GM19099 (cell line): ENCODE measurements around the gene IFT43.

Experiments used
- POLR2A ChIP-seq: IDR thresholded peaks from 3 replicates; pipeline ENCODE4 v1.6.1; 2011; ENCODE audit warnings: low read depth; ENCODE audit not compliant: insufficient read length; ENCODE audit errors: extremely low read depth

IFT43 gene

DNA sequence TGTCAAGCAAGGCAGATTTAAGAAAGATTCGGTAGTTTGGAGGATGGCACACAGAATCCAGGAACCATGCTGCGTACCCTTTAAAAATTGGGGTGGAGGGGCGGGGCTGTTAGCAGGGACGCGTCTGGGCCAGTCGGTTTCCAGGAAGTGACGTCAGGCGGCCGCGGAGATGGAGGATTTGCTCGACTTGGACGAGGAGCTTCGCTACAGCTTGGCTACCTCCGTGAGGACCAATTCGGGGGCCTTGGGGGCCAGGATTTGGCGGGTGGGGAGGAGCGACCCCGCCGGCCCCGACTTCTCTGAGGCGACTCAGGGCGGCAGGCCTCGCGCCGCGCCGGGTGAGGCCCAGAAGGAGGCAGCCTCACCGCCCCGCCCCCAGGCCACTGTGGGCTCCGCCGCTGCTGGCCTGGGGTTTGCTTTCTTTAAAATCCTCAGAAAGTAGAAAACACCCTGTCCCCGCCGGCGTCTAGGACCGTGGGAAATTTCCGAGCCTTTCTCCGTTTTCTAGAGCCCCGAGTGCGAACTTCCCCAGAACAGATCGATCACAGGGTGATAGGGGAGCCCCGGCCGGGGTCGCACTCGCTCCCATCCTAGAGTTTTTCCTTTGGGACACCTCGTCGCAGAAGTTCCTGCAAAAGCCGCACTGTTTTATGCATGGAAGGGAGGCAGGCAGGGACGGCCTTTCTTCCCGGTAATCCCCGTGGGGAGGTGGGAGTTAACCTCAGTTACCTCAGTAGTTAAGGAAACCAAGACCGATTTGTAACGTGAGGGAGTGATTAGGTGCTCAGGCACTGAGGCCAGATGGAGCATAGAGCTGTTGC is at the start of gene IFT43:
Gene IFT43, plus strand, starts transcription at position 146 of the 821 bp plus-strand sequence. Its CDS starts 24 bp downstream, at position 170.
- no peak for TF ChIP-seq POLR2A

DNA sequence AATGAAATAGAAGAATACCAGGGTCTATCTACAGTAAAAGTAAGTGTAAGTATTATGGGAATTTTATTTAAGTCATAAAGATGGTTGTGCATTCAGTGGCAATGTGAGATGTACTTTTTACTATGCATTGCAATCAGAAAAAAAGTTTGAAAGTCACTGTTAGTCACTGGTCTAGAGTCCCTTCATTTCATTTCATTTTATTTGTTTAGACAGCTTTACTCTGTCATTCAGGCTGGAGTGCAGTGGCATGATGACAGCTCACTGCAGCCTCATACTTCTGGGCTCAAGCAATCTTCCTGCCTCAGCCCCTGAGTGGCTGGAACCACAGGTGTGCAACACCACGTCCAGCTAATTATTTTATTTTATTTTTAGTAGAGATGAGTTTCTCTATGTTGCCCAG is 46.4 kb upstream of the IFT43 start:
- TF ChIP-seq POLR2A = no peak

DNA sequence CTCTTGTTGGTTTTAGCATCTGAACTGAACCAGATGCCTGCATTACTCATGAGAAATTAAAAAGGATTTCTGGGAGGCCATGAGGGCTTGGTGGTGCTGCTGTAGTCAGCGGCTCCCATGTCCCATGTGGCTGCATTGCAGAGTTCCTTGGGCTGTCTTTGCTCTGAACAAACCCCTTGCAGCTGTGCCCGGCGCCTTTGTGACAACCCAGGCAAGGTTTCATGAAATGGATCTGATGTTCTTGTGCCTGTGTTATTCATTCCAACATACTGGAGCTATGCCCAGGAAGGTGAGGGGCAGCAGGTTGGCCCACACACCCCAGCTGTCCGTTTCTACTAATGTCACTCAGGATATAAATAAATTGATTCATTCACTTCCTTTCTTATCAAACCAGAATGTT is 44.5 kb upstream of the IFT43 start:
- no peak for TF ChIP-seq POLR2A

DNA sequence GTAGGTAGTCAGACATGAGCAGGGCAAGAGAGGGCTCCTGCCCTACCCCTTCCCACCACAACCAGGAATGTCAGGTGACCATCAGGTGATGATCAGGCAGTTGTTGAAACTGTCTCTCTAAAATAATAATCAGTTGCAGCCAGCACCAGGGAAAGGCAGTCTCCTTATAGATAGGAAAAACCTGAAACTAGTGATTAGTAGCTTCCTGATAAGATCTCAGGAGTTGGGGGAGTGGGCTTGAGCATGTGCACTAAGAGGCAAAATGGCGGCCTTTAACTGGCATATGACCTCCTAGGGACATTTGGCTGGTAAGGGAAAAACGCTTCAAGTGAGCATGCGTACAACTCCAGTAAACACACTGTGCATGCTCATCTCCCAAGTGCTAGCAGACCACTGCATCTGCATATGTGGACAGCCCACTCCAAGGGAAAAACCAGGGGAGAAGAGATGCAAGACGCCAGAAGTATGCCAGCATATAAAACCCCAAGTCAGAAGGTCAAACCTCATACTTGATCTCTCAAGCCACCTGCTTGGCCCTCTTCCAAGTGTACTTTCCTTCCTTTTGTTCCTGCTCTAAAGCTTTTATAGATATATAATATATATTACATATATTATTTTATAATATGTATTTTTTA is 40.8 kb upstream of the IFT43 start:
- no peak for TF ChIP-seq POLR2A

DNA sequence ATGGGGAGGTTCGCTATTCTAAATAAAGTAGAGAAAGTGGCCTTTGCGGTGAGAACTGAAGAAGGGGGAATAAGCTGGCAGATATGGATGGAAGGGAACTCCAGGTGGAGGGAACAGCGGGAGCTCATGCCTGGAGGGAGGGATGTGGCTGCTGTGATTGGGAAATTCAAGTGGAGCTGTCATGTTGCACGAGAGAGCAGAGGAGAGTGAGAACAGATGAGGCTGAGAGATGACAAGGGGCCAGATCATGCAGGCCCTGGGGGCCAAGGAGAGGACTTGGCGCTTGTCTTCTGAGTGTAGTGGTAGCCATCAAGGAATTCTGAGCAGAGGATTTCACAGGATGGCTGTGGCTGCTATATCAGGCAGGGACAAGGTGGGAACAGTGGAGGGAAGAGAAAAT is 38.8 kb upstream of the IFT43 start:
- TF ChIP-seq POLR2A = no peak

DNA sequence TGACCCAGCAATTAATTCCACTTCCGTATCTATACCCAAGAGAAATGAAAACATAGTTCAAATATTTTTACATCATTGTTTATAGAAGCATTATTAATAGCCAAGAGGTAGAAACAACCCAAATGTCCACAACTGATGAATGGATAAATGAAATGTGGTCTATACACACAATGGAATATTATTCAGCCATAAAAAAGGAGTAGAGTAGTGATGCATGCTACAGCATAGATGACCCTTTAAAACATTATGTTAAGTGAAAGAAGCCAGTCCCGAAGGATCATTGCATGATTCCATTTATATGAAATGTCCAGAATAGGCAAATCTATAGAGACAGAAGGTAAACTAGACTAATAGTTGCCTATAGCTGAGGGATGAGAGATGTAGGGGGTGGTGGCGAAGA is 33.1 kb upstream of the IFT43 start:
- no peak for TF ChIP-seq POLR2A

DNA sequence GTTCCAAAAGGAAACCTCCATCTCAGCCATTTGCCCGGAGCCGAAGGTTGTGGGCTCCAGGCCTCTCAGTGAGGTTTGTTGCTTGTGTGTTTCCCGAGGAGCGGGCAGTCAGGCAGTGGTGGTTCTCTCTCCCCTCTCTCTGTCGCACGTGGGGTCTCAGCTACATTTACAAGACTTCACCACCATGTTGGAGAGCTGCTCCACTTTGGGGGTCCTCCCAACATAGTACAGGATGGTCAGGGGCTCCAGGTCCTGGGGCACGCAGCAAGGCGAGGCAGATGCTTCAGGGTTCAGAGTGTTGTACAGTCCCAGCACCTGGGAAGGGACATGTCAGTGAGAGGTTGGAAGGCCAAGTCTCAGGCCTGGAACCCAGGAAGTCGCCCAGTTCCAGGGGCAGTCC is 26.5 kb upstream of the IFT43 start:
- no peak for TF ChIP-seq POLR2A

DNA sequence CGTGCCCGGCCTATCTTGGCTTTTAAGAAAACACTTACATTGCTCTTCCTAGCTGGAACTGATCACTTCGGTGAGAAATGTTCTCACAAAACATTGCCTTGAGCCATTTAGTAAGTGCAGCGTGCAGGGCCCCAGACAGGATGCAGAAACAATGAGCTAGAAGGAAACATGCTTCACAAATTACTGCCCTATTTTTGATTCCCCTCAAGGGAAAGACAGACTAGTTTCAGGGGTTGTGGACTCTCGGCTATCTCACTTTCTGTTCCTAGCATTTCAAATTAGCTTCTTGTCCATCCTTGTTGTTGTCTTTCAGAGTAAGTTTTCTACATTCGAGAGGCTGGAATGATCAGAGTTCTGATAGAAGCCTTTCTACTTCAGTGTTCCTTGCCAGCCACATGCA is 25.3 kb upstream of the IFT43 start:
- no peak for TF ChIP-seq POLR2A

DNA sequence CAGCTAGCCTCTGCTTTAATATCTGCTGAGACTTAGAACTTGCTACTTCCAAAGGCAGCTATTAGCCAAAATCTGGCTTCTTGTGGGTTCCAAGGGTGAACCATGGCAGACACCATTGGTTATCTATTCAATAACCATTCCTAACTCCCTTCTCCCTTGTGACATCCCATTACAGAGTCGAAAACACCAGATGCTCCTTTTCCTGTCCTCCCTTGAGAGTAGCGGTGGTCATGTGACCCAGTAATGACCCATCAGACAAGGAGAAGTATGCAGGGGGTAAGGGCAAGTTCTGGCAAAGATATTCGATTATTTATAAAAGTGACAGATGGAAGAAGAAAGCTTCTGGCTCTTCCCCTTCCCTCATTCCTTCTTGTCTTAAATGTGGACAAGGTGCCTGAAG is 23.9 kb upstream of the IFT43 start:
- no peak for TF ChIP-seq POLR2A

DNA sequence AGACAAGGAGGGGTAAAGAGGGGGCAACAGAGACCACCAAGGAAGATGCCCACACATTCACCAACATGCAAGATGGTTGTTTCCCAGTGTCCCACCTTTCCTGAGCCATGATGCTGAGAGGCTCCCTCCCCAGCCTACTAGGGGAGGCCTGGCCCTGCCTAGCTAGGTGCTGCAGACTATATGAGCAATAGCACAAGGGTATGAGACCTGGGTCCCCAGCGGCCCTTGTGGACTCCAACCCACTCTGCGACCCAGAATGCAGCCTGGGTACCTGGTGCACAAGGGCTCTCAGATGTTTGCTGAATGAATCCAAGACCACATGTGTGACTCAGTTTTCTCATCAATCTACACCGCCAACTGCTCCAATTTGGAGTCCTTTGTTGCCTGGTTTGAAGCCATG is 17.7 kb upstream of the IFT43 start:
- no peak for TF ChIP-seq POLR2A

DNA sequence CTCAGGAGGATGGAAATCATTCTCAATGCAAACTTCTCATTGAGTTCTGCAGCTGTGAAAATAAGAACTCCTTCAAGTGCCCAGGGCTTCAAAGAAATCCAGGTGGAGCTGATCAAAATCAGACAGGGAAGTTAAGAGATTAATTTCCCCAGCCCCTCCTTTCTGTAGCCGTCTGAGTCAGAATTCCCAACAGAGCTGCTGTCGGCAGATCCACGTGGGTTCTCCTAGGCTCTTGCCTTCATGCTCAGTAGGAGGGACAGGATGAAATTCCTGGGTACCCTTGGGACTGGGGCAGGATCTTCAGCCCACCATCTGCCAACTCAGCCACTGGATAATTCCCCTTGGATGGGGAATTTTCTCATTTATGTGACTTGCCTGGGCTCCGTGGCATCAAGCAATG is 17.1 kb upstream of the IFT43 start:
- no peak for TF ChIP-seq POLR2A

DNA sequence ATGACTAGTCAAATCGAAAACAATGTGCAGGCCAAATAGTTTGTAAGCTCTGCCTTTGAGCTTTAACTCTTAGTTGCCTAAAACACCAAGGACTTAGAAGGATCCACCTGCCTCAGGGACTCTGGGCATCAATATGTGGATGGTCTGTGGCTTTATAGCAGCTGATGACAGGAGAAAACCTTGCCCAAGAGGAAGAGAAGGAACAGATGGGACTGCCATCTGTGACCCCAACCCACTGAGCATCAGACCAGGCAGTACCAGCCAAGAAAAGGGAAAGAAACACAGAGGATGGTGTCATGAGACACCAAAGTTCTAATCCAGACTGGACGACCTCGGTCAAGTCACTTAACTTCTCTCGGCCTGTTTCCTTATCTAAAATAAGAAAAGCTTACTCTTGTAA is 16.4 kb upstream of the IFT43 start:
- TF ChIP-seq POLR2A = no peak

DNA sequence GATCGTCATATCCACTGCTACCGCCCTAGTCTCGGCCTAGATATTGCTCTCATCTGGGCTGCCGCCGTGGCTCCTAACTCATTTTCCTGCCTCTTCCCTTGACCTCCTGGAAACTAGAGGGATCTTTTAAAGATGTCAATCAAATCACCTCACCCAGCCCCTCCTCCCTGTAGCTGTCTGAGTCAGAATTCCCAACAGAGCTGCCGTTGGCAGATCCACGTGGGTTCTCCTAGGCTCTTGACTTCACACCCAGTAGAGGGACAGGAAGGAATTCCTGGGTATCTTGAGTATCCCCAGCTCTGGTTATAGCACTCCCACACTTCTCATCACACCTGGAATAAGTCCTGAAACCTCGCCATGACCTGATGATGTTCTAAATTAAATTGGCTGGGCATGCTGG is 15.7 kb upstream of the IFT43 start:
- TF ChIP-seq POLR2A = no peak

DNA sequence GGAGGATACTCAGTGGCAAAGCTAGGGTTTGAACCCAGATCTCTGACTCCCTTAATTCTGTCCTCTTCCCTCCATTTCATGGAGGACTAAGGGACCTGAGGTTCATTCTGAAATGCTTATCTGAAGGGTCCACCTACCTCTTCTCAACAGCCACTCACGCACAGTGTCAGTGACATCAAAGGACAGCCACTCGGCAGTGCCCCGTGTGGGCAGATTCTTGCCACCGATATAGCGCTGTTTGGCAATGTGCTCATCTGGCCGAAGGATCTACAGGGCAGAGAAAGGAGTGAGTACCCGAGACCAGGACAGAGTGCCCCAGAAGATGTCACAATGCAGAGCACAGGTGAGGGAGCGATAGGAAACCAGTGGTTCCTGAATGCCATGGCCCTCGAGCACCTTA is 14.6 kb upstream of the IFT43 start:
- TF ChIP-seq POLR2A = no peak

DNA sequence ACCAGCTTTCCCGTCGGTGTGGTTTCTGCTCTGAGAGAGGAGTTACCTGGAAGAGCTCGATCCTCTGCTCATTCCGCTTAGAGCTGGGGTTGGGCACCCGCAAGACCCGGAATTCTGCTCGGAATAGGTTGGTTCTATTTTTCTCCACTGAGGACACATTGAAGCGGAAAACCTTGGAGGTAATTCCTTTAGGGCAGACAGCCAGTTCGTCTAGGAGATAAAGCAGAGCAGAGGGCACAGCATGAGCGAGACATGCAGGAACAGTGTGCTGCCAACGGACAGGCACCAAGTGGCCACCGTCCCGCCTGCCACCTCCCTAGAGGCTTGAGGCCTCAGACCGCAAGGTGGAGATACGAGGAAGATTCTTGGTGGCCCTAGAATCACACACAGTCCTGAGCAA is 14.1 kb upstream of the IFT43 start:
- TF ChIP-seq POLR2A = no peak

DNA sequence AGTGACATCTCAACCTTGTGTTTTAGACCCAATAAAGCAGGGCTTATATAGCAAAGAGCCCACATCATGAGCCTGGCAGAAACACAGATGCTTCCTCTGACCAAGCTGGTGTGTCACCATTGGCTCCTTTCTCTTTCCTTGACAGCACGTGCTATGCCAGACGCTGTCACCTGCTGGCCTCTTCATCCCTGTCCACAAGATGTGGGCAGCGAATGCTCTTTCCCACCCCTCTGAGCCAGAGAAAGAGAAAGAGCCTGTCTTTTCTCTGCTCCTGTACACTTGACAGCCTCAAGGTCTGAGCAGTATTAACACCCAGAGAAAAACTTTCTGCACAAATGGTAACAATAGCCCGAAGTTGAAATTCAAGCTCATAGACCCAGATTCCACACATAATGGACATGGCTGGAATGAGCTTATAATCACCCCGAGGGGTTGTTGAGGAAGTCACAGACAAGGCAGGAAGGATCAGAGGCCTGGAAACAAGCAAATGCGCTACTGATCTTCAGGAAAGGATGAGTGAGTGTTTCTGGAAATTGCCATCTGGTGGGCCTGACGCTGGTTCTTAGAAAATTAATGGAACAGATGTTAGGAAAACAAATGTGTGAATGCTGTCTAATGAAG is 12.7 kb upstream of the IFT43 start:
- no peak for TF ChIP-seq POLR2A
